Testis (tissue), 3 donors: Measurements from ENCODE around the gene CCT4. TPM values are rescaled to one million over a fixed set of nuclear protein-coding genes. Genes with fewer than 3 reads are reported as not detected.
A peak's percentile ranks its signal among the peaks of the same experiment; 100 is the strongest.
"Not testable (repeated sequence)": the region's sequence is repeated elsewhere in the genome, so short reads cannot be mapped to it uniquely, and the experiment has no call there.

Experiments used
- DNase-seq: peaks from one replicate; pipeline ENCODE4 v3.0.0-alpha.2; 2019
- H3K27ac ChIP-seq, 2 donors: fragments of 200-600 bp; sonication (generic); one replicate each; pipeline ENCODE4 v1.5.1; 2019
- H3K27me3 ChIP-seq: fragments of 200-600 bp; sonication (generic); one replicate; pipeline ENCODE4 v1.5.1; 2019
- H3K36me3 ChIP-seq: fragments of 200-600 bp; sonication (generic); one replicate; pipeline ENCODE4 v1.5.1; 2017; ENCODE audit warnings: low read depth; ENCODE audit errors: missing control alignments
- H3K4me1 ChIP-seq: fragments of 200-600 bp; sonication (generic); one replicate; pipeline ENCODE4 v1.5.1; 2019
- H3K4me3 ChIP-seq, 2 donors: fragments of 200-600 bp; sonication (generic); one replicate each; pipeline ENCODE4 v1.5.1; 2017 to 2019
- H3K9me3 ChIP-seq: fragments of 200-600 bp; sonication (generic); one replicate; pipeline ENCODE4 v1.5.1; 2017
- POLR2A ChIP-seq: fragments of 450-650 bp; IDR thresholded peaks from one replicate; pipeline ENCODE4 v1.6.1; 2017; ENCODE audit warnings: antibody characterized with exemption, mild to moderate bottlenecking, moderate library complexity
- WGBS, 2 donors: methylation state at CpG; one replicate each; pipeline ENCODE4 v1.1.5; 2018; 5-methylcytosine and 5-hydroxymethylcytosine counted together
- intact Hi-C: fragments of 100-400 bp; cut with DNase I; formaldehyde crosslinking; loops from one replicate; pipeline ENCODE4 v1.15.1; 2023; ENCODE audit warnings: low total_unique reads
- polyA plus RNA-seq: library from polyadenylated mRNA; stranded (reverse); fragments of 350-450 nt; fragmentation: Illumina TruSeq; extraction: RNeasy Lipid Tissue Mini Kit (QIAGEN cat#74804); gene quantifications from one replicate; pipeline ENCODE4 v1.2.3, GENCODE V29; 2014; ENCODE audit warnings: low read depth, low replicate concordance; ENCODE audit not compliant: insufficient read depth
- total RNA-seq, 2 donors: library from RNA; depleted of rRNA; stranded (reverse); fragments of >200 nt; gene quantifications; one replicate each; pipeline ENCODE4 v1.2.3, GENCODE V29; 2016
- TF ChIP-seq, protein P1 (sequence below), 3 experiments: fragments of 450-650 bp in 2 of 3; fragments of 200-600 bp in 1 of 3; sonication (generic) in 1 of 3; IDR thresholded peaks; one replicate each; pipeline ENCODE4 v1.5.1; 2016 to 2019; ENCODE audit warnings: antibody characterized with exemption in 3 of 3, mild to moderate bottlenecking in 2 of 3, moderate library complexity in 1 of 3

The CCT4 gene
- total and polyA plus RNA-seq, 3 donors from 2014 or later, result 82.3 to 196 (median 82.9) TPM

DNA sequence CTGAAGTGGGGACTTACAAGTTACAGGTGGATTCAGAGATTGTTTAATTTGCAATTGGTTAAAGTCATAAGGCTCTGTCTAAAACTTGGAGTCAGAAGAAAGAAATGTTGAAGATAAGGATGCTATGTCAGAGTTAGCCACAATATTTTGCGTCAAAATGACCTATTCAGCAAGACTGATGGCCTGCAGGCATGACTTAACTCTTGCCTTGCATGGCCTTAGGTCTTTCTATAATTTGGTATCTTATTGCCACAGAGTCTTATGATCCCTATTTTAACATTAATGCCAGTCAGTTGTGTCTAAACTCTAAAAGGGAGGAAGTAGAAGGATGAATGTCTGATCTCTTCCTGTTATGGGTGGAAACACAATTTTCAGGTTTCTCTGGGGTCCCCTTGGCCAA, 11.8 kb upstream of the CCT4 start:
- H3K4me3 ChIP-seq, result no peak overlapping the region
- H3K27ac ChIP-seq, result no peak overlapping the region
- no peaks in the 10 kb centered on the region for H3K36me3 ChIP-seq
- intact Hi-C loops, result no loop called here
- no peak for TF ChIP-seq POLR2A
- TF ChIP-seq, protein P1, sequence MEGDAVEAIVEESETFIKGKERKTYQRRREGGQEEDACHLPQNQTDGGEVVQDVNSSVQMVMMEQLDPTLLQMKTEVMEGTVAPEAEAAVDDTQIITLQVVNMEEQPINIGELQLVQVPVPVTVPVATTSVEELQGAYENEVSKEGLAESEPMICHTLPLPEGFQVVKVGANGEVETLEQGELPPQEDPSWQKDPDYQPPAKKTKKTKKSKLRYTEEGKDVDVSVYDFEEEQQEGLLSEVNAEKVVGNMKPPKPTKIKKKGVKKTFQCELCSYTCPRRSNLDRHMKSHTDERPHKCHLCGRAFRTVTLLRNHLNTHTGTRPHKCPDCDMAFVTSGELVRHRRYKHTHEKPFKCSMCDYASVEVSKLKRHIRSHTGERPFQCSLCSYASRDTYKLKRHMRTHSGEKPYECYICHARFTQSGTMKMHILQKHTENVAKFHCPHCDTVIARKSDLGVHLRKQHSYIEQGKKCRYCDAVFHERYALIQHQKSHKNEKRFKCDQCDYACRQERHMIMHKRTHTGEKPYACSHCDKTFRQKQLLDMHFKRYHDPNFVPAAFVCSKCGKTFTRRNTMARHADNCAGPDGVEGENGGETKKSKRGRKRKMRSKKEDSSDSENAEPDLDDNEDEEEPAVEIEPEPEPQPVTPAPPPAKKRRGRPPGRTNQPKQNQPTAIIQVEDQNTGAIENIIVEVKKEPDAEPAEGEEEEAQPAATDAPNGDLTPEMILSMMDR (IDR thresholded peaks at IDR 0.05), result no peak
- no peak for DNase-seq
- H3K4me1 ChIP-seq, result no peaks in the 10 kb centered on the region
- WGBS, 2 donors, result 47 to 56% methylated on average over 1 of the region's 1 CpG
- H3K9me3 ChIP-seq, result no peaks in the 10 kb centered on the region
- no peaks in the 10 kb centered on the region for H3K27me3 ChIP-seq

DNA sequence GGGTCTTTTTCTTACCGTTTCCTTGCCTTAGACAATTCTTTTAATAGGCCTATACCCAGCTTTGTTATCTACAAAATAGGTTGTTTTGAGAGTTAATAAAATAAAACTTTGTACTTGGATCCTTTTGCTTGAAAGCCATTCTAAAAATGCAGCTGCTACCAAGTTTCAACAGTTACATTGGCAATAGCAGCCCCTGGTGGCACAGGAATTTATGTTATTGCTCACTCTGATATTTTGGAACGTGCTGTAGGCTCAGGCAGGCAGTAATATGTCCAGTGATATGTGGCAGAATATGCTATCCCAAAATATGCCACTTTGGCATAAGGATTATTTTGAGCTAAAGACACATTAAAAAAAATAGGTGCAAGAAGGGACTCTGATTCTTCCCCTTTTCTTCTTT, 10.4 kb upstream of the CCT4 start:
- 52 to 56% methylated on average over 2 of the region's 2 CpGs for WGBS, 2 donors
- TF ChIP-seq, protein P1 (IDR thresholded peaks at IDR 0.05), result peak; percentile 17 to 30 (median 18)
- no peak for TF ChIP-seq POLR2A

DNA sequence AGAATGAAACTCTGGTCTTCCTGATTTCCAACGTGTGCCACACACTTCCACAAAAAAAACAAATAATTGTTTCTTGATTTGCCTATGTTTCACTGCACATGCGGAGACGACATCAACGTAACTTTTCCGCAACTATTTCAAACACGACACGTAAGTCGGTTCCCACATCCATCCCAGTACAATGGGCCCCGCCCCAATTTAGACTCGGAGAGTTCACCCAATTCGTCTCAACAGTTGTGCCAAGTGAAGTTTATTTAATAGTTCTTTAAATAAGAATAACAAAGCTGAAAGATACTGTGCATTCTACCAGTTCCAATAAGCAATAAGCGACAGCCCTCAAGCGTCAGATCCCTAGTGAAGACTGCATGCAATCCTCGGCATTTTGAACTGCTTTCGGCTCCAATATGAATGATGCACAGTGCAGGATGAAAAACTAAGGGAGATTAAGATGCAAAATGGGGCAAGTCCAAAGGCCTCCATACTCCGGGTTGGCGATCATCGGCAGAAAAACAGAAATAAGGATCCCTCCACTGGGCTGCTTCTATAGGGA, 664 bp downstream of the CCT4 start:
- 1% methylated on average over 18 of the region's 18 CpGs for WGBS, 2 donors
- intact Hi-C loops, result no loop called here
- DNase-seq, result peak; percentile 30
- Histone ChIP-seq H3K9me3 (no peaks in the 10 kb centered on the region), H3K27me3 (no peaks in the 10 kb centered on the region), H3K27ac (peak overlapping the region; percentile 86 to 98), H3K36me3 (no peaks in the 10 kb centered on the region), H3K4me3 (peak overlapping the region; percentile 76 to 89), H3K4me1 (peaks cover 8% of the 10 kb centered on the region)
- TF ChIP-seq POLR2A, result no peak

More for the DNA sequence above, 10.4 kb upstream of the CCT4 start:
- no peaks in the 10 kb centered on the region for H3K9me3 ChIP-seq
- H3K4me3 ChIP-seq, result no peak overlapping the region
- no peaks in the 10 kb centered on the region for H3K27me3 ChIP-seq
- H3K36me3 ChIP-seq, result no peaks in the 10 kb centered on the region
- DNase-seq, result peak; percentile 52
- H3K27ac ChIP-seq, result no peak overlapping the region
- H3K4me1 ChIP-seq, result no peaks in the 10 kb centered on the region
- intact Hi-C loops, result no loop called here

DNA sequence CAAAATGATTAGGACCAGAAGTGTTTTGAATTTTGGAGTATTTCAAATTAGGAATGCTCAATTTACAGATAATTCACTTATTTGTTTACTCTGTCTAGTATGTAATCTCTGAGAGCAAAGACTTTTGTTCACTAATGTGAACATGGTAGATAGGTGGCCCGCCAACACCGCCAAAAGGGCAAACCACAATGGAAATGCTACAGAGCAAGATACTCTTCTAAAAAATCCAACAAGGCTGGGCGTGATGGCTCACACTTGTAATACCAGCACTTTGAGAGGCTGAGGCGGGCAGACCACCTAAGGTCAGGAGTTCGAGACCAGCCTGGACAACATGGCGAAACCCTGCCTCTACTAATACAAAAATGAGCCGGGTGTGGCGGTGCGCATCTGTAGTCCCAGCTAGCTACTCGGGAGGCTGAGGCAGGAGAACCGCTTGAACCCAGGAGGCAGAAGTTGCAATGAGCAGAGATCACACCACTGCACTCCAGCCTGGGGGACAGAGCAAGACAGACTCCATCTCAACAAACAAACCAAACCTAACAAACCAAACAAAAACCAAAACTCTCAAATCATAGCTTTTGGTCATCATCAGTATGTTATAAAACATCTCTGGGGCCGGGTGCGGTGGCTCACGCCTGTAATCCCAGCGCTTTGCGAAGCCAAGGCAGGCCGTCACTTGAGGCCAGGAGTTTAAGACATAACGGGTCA, 2.4 kb downstream of the CCT4 start:
- TF ChIP-seq POLR2A, result no peak
- TF ChIP-seq, protein P1 (IDR thresholded peaks at IDR 0.05), result no peak
- intact Hi-C loops, result no loop called here
- Histone ChIP-seq H3K4me1 (peaks cover 8% of the 10 kb centered on the region), H3K27ac (no peak overlapping the region), H3K4me3 (no peak overlapping the region), H3K36me3 (no peaks in the 10 kb centered on the region), H3K27me3 (no peaks in the 10 kb centered on the region), H3K9me3 (no peaks in the 10 kb centered on the region)
- DNase-seq, result no peak
- WGBS, 2 donors, result 77 to 79% methylated on average over 18 of the region's 18 CpGs

DNA sequence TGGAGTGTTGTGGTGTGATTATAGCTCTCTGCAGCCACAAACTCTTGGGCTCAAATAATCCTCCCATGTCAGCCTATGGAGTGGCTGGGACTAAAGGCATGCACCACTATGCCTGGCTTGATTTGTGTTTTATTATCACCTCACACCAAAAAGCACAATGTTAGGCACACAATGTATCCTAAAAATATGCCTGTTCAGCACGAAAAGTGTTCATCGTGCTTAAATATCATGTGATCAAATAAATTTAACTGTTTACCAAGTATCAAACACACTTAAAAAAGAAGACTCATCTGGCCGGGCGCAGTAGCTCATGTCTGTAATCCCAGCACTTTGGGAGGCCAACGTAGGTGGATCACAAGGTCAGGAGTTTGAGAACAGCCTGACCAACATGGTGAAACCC, 5.6 kb downstream of the CCT4 start:
- WGBS, 2 donors, result 84% methylated on average over 5 of the region's 5 CpGs
- Histone ChIP-seq H3K27me3 (no peaks in the 10 kb centered on the region), H3K27ac (no peak overlapping the region), H3K9me3 (no peaks in the 10 kb centered on the region), H3K4me1 (peaks cover 8% of the 10 kb centered on the region), H3K4me3 (no peak overlapping the region), H3K36me3 (no peaks in the 10 kb centered on the region)
- intact Hi-C loops, result no loop called here
- DNase-seq, result no peak
- no peak for TF ChIP-seq POLR2A
- TF ChIP-seq, protein P1 (IDR thresholded peaks at IDR 0.05), result no peak

DNA sequence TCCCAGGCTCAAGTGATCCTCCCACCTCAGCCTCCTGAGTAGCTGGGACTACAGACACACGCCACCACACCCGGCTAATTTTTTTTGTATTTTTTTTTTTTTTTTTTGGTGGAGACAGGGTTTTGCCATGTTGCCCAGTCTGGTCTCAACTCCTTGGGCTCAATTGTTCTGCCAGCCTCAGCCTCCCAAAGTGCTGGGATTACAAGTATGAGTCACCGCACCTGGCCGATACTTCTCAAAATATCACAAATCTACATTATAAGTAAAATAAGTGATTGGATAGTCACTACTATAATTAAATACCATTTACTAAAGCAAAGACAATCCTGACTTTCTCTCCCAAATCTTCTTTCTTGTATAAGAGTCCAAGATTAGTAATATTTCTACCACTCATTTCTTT, 9.1 kb downstream of the CCT4 start:
- H3K4me3 ChIP-seq, H3K36me3 ChIP-seq, intact Hi-C loops, H3K4me1 ChIP-seq, H3K27ac ChIP-seq, DNase-seq, H3K27me3 ChIP-seq, H3K9me3 ChIP-seq: not testable (repeated sequence)
- WGBS, 2 donors, result 95 to 97% methylated on average over 4 of the region's 4 CpGs
